Kidney (tissue), 14 donors: ENCODE results near the gene MEPE. TPM values are rescaled to one million over a fixed set of nuclear protein-coding genes. Genes with fewer than 3 reads are reported as not detected.

Experiments used
- DNase-seq, 5 donors: peaks; one replicate each; pipeline ENCODE4 v3.0.0-alpha.2; 2013 to 2020
- FAIRE-seq: peaks from 2 replicates; lab custom pipeline; 2012; peaks lifted over from hg19 to GRCh38; lab: Jason Lieb, UNC
- H3K27ac ChIP-seq, 2 donors: one replicate each; pipeline ENCODE4 v1.7.0; 2013; ENCODE audit warnings: low read depth in 2 of 2, low read length in 2 of 2, inconsistent platforms in 1 of 2
- H3K27me3 ChIP-seq: one replicate; pipeline ENCODE4 v1.7.1; 2013; ENCODE audit warnings: low read length, inconsistent platforms; ENCODE audit not compliant: control insufficient read depth, insufficient read depth
- H3K36me3 ChIP-seq, 3 donors: one replicate each; pipeline versions ENCODE4 v1.7.0 to v1.7.1; 2013; ENCODE audit warnings: low read length in 3 of 3, control low read depth in 1 of 3, inconsistent platforms in 1 of 3; ENCODE audit not compliant: insufficient read depth in 3 of 3, control insufficient read depth in 2 of 3
- H3K4me1 ChIP-seq, 3 donors: one replicate each; pipeline versions ENCODE4 v1.7.0 to v1.7.1; 2013; ENCODE audit warnings: low read length in 3 of 3, inconsistent platforms in 1 of 3, low read depth in 1 of 3; ENCODE audit not compliant: control insufficient read depth in 2 of 3, insufficient read depth in 2 of 3
- H3K4me3 ChIP-seq, 3 donors: one replicate each; pipeline versions ENCODE4 v1.7.0 to v1.8.1; 2013; ENCODE audit warnings: low read length in 3 of 3, control low read depth in 1 of 3, inconsistent platforms in 1 of 3
- H3K9ac ChIP-seq, 3 donors: one replicate each; pipeline versions ENCODE4 v1.7.0 to v1.7.1; 2013; ENCODE audit warnings: low read length in 3 of 3, control low read depth in 1 of 3, inconsistent platforms in 1 of 3
- H3K9me3 ChIP-seq, 3 donors: one replicate each; pipeline versions ENCODE4 v1.7.0 to v1.7.1; 2013; ENCODE audit warnings: low read length in 3 of 3, control low read depth in 1 of 3, inconsistent platforms in 1 of 3; ENCODE audit not compliant: control insufficient read depth in 2 of 3, insufficient read depth in 1 of 3
- CTCF ChIP-seq: IDR thresholded peaks from 3 replicates; pipeline ENCODE4 v1.5.1; 2012; ENCODE audit warnings: mild to moderate bottlenecking, moderate library complexity, borderline replicate concordance; ENCODE audit not compliant: insufficient read depth; ENCODE audit errors: extremely low read depth
- intact Hi-C: fragments of 100-400 bp; cut with DNase I; formaldehyde crosslinking; loops from one replicate; pipeline ENCODE4 v1.11.1; 2022
- polyA plus RNA-seq: library from polyadenylated mRNA; stranded (reverse); fragments of 350-450 nt; fragmentation: Illumina TruSeq; extraction: RNeasy Lipid Tissue Mini Kit (QIAGEN cat#74804); gene quantifications from one replicate; pipeline ENCODE4 v1.2.3, GENCODE V29; 2014; ENCODE audit warnings: low read depth, low replicate concordance; ENCODE audit not compliant: insufficient read depth
- total RNA-seq: library from RNA; stranded (reverse); fragmentation: NEBNext Ultra II Directional; extraction: Animal tissue kit (Norgen Biotek cat#: 25700); gene quantifications from one replicate; pipeline ENCODE4 v1.2.1, GENCODE V29; 2021
- donor health status: control.
- donor health status: control.
- donor health status: control.
- donor health status: control.
- donor health status: control.
- donor health status: DM: yes; HTN: yes; CAD: no.
- donor health status: Normal renal cell carcinoma (clear cell type).

MEPE gene
- total and polyA plus RNA-seq, 2 donors from 2014 or later, result not detected

DNA sequence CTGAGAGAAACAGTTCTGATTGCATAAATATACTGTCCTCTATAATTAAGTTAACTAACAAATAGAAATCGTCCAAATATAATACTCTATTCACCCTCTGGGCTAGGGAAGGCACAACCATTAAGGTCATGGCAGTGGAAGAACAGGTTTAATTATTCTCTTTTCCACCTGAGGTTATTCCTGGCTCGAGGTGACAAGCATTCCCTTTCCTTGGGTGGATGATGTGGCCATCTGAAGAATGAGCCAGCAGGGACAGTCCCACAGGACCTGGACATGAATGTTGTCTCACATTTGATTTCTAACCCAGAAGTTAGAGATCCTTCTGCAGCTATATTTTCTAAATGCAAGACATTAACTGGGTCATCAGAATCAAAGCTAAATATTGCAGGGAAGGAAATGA is 27.9 kb upstream of the MEPE start:
- H3K27ac ChIP-seq, result no peak overlapping the region
- H3K9ac ChIP-seq, result no peak overlapping the region
- no peaks in the 10 kb centered on the region for H3K9me3 ChIP-seq
- FAIRE-seq, result no peak
- H3K4me3 ChIP-seq, result no peak overlapping the region
- intact Hi-C loops, result no loop called here
- no peak for TF ChIP-seq CTCF
- no peaks in the 10 kb centered on the region for H3K27me3 ChIP-seq
- DNase-seq, result no peak
- no peaks in the 10 kb centered on the region for H3K36me3 ChIP-seq
- no peaks in the 10 kb centered on the region for H3K4me1 ChIP-seq

DNA sequence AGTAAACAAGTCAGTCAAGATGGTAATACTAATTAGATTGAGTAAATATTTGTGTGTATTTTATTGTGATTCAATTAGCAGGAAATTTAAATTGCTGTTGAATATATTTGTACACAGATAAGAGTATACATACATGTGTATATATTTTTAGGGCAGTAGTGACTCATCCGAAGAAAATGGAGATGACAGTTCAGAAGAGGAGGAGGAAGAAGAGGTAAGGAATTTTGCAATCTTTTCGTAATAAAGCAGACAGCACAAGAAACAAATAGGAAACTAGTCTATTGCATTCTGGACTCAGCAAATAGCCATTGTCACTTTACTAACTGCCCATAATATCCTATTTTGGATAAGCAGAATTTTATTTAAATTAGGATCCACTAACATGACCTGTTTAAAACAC is 26.8 kb upstream of the MEPE start:
- no peak overlapping the region for H3K27ac ChIP-seq
- DNase-seq, result no peak
- no peak overlapping the region for H3K4me3 ChIP-seq
- H3K36me3 ChIP-seq, result no peaks in the 10 kb centered on the region
- no peaks in the 10 kb centered on the region for H3K9me3 ChIP-seq
- no peaks in the 10 kb centered on the region for H3K27me3 ChIP-seq
- intact Hi-C loops, result no loop called here
- no peaks in the 10 kb centered on the region for H3K4me1 ChIP-seq
- no peak overlapping the region for H3K9ac ChIP-seq
- no peak for TF ChIP-seq CTCF
- FAIRE-seq, result no peak

- no peak for DNase-seq
- Histone ChIP-seq H3K27me3 (no peaks in the 10 kb centered on the region), H3K4me1 (no peaks in the 10 kb centered on the region), H3K27ac (no peak overlapping the region), H3K9ac (no peak overlapping the region), H3K9me3 (no peaks in the 10 kb centered on the region), H3K36me3 (no peaks in the 10 kb centered on the region), H3K4me3 (no peak overlapping the region)
- intact Hi-C loops, result no loop called here
- FAIRE-seq, result no peak
- TF ChIP-seq CTCF, result no peak
Observed at GRCh38 chr4:87806520-87806919, 26.2 kb upstream of the MEPE start.

GRCh38 chr4:87807402-87807801 is 25.4 kb upstream of the MEPE start:
- Histone ChIP-seq H3K27me3 (no peaks in the 10 kb centered on the region), H3K9ac (no peak overlapping the region), H3K4me3 (no peak overlapping the region), H3K27ac (no peak overlapping the region), H3K4me1 (no peaks in the 10 kb centered on the region), H3K9me3 (no peaks in the 10 kb centered on the region), H3K36me3 (no peaks in the 10 kb centered on the region)
- no peak for DNase-seq
- intact Hi-C loops, result no loop called here
- TF ChIP-seq CTCF, result no peak
- no peak for FAIRE-seq
